ENCODE data around the gene ZNHIT2. TPM values are rescaled to one million over a fixed set of nuclear protein-coding genes. Genes with fewer than 3 reads are reported as not detected.

ZNHIT2 gene
- 10 to 100 TPM; 32.7 to 37.8 TPM for total RNA-seq

GRCh38 chr11:65117206-65118096 lies at the start of gene ZNHIT2:
Gene ZNHIT2 (minus strand): TSS chr11:65117701. CDS start chr11:65117653, 48 bp downstream.
- DNase-seq (ENCODE audit: low spot score): peak; percentile 99
- intact Hi-C loops (cut with DNase I): loop anchor here (1.0 to 10.0 kb wide), 4 partner anchors 35 to 263 kb away; partner anchors contain the start of genes ATG2A, CDCA5 and ZFPL1
- H3K4me1 ChIP-seq (replicated peaks): peaks cover 24% of the 10 kb centered on the region
- H3K9me3 ChIP-seq: no peaks in the 10 kb centered on the region
- H3K36me3 ChIP-seq: peaks cover 7 to 10% of the 10 kb centered on the region in 2 donors
- TF ChIP-seq POLR2A (IDR thresholded peaks at IDR 0.05) (peak; percentile 54), POLR2AphosphoS5 (IDR thresholded peaks at IDR 0.05) (peak; percentile 99), CTCF (IDR thresholded peaks at IDR 0.05) (peak; percentile 92 to 100 (median 98))
- peak within 1 kb of the TSS; percentile 79 to 82 for H3K4me3 ChIP-seq
- peak within 1 kb of the TSS; percentile 81 to 83 for H3K27ac ChIP-seq
- H3K27me3 ChIP-seq (replicated peaks; ENCODE audit: insufficient read depth): no peaks in the 10 kb centered on the region
- WGBS: under 1% methylated on average over 59 of the region's 89 CpGs

GRCh38 chr11:65166893-65167292 lies 49.4 kb upstream of the ZNHIT2 start:
- H3K27me3 ChIP-seq (replicated peaks; ENCODE audit: insufficient read depth): no peaks in the 10 kb centered on the region
- no peaks in the 10 kb centered on the region for H3K9me3 ChIP-seq
- WGBS: 92% methylated on average over 3 of the region's 3 CpGs
- TF ChIP-seq CTCF (IDR thresholded peaks at IDR 0.05) (no peak), POLR2AphosphoS5 (IDR thresholded peaks at IDR 0.05) (no peak), POLR2A (IDR thresholded peaks at IDR 0.05) (no peak)
- intact Hi-C loops (cut with DNase I): no loop called here
- H3K4me3 ChIP-seq: no peak overlapping the region
- DNase-seq (ENCODE audit: low spot score): no peak
- no peaks in the 10 kb centered on the region for H3K36me3 ChIP-seq
- H3K27ac ChIP-seq: no peak overlapping the region
- H3K4me1 ChIP-seq (replicated peaks): no peaks in the 10 kb centered on the region

GRCh38 chr11:65165410-65166317 lies 48.2 kb upstream of the ZNHIT2 start:
- no peak for DNase-seq (ENCODE audit: low spot score)
- no peak overlapping the region for H3K27ac ChIP-seq

GRCh38 chr11:65163684-65164083 lies 46.2 kb upstream of the ZNHIT2 start:
- 51% methylated on average over 2 of the region's 2 CpGs for WGBS
- Histone ChIP-seq H3K4me1 (replicated peaks) (no peaks in the 10 kb centered on the region), H3K36me3 (no peaks in the 10 kb centered on the region), H3K27me3 (replicated peaks; ENCODE audit: insufficient read depth) (no peaks in the 10 kb centered on the region), H3K27ac (no peak overlapping the region), H3K9me3 (no peaks in the 10 kb centered on the region), H3K4me3 (no peak overlapping the region)
- DNase-seq (ENCODE audit: low spot score): no peak
- intact Hi-C loops (cut with DNase I): no loop called here
- no peak for TF ChIP-seq CTCF (IDR thresholded peaks at IDR 0.05)
- TF ChIP-seq POLR2AphosphoS5 (IDR thresholded peaks at IDR 0.05): no peak
- no peak for TF ChIP-seq POLR2A (IDR thresholded peaks at IDR 0.05)

More at GRCh38 chr11:65165410-65166317, 48.2 kb upstream of the ZNHIT2 start:
- TF ChIP-seq POLR2AphosphoS5 (IDR thresholded peaks at IDR 0.05): no peak
- no peak for TF ChIP-seq CTCF (IDR thresholded peaks at IDR 0.05)
- TF ChIP-seq POLR2A (IDR thresholded peaks at IDR 0.05): no peak
- WGBS: 28% methylated on average over 31 of the region's 31 CpGs
- H3K9me3 ChIP-seq: no peaks in the 10 kb centered on the region
- H3K4me1 ChIP-seq (replicated peaks): no peaks in the 10 kb centered on the region
- H3K4me3 ChIP-seq: peak overlapping the region; percentile 4 to 19
- intact Hi-C loops (cut with DNase I): no loop called here
- H3K36me3 ChIP-seq: no peaks in the 10 kb centered on the region
- no peaks in the 10 kb centered on the region for H3K27me3 ChIP-seq (replicated peaks; ENCODE audit: insufficient read depth)
